Measurements from ENCODE around the gene MROH9.

Gene MROH9

GRCh38 chr1:170935231-170935630 is at the start of gene MROH9:
TSS of gene MROH9 (plus strand) at chr1:170935534. CDS start at chr1:170945557, 10,023 bp downstream.
- TF ChIP-seq GATA3 (IDR thresholded peaks at IDR 0.05; ENCODE audit: low read depth, low read length), result no peak
- TF ChIP-seq GATA2 (IDR thresholded peaks at IDR 0.05; ENCODE audit: low read depth, low read length), result no peak

DNA sequence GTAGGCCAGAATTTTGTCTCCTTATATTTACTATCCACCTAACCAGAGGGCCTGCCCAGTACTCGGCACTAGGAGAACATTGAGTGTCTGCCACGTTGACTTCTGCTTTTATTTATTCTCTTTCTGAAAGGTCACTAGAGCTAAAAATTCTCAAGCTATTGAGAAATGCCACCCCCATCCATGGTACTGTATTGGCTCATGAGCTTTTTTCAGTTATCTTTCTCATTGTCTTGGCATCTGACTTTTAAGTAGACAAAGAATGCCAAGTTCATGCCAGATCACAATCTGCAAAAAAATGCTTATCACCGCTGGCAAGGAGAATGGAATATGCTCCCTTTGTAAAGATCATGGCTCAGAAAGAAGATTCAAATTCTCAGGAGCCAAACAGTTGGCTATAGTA is 49.8 kb upstream of the MROH9 start:
- no peak for TF ChIP-seq GATA2 (IDR thresholded peaks at IDR 0.05; ENCODE audit: low read depth, low read length)
- TF ChIP-seq GATA3 (IDR thresholded peaks at IDR 0.05; ENCODE audit: low read depth, low read length), result no peak

DNA sequence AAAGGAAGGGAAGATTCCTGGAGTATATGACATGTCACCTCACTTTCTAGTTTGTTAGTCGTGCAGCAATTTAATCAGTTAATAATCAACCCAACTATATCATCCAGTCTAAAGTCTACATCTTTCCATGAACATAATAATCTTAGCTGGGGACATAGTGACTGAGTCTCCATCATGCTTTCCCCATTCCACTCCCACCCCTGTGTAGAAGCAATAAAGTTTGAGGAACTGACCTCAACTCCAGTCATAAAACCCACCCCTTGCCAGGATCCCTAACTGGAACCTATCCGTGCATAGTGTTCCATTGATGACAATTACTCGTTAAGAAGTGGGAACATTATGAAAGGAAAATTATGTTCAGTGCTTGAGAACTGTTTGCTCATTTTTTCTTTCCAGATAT is 48.9 kb upstream of the MROH9 start:
- no peak for TF ChIP-seq GATA3 (IDR thresholded peaks at IDR 0.05; ENCODE audit: low read depth, low read length)
- no peak for TF ChIP-seq GATA2 (IDR thresholded peaks at IDR 0.05; ENCODE audit: low read depth, low read length)

- TF ChIP-seq GATA3 (IDR thresholded peaks at IDR 0.05; ENCODE audit: low read depth, low read length) (no peak), GATA2 (IDR thresholded peaks at IDR 0.05; ENCODE audit: low read depth, low read length) (no peak)
These were observed 47.6 kb upstream of the MROH9 start for GRCh38 chr1:170887726-170888125.

DNA sequence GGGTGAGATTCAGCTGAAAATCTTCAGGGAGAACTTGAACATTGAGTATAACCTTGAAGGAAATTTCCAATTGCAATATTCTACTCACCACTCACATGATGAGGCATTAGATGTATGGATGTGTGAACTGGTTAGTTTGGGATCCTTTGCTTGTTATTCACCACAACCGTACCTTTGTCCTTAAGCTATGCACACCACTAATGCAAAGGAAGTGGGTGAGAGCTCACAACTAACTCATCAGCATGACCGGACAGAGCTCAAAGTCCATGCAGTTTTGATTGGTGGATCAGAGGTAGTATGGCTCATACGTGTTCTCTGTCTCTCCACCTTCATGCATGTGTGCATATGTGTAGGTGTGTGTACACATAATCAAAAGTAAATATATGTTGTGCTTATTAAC is 43.5 kb upstream of the MROH9 start:
- no peak for TF ChIP-seq GATA3 (IDR thresholded peaks at IDR 0.05; ENCODE audit: low read depth, low read length)
- no peak for TF ChIP-seq GATA2 (IDR thresholded peaks at IDR 0.05; ENCODE audit: low read depth, low read length)

- TF ChIP-seq GATA3 (IDR thresholded peaks at IDR 0.05; ENCODE audit: low read depth, low read length) (no peak), GATA2 (IDR thresholded peaks at IDR 0.05; ENCODE audit: low read depth, low read length) (no peak)
These were observed 41.6 kb upstream of the MROH9 start for GRCh38 chr1:170893655-170894297.

GRCh38 chr1:170903961-170904360 is 31.4 kb upstream of the MROH9 start:
- TF ChIP-seq GATA2 (IDR thresholded peaks at IDR 0.05; ENCODE audit: low read depth, low read length), result no peak

DNA sequence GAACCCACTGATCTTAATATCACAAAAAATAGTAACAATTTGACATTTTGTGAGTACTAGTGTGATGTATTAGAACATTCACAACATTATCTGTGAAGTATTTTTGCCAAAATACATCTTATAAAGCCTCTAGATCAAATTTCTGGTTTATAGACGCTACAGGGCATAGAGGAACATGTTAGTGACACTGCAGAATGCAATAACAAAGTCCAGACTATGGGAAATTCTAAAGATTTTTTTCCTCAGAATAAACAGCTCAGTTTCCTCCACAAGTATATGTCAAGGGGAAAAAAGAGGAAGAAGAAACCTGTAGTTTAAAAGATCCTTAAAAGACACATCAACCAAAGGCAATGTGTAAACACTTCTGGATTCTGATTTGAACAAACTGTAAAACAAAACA is 26.4 kb upstream of the MROH9 start:
- no peak for TF ChIP-seq GATA2 (IDR thresholded peaks at IDR 0.05; ENCODE audit: low read depth, low read length)
- no peak for TF ChIP-seq GATA3 (IDR thresholded peaks at IDR 0.05; ENCODE audit: low read depth, low read length)

- TF ChIP-seq GATA2 (IDR thresholded peaks at IDR 0.05; ENCODE audit: low read depth, low read length) (no peak), GATA3 (IDR thresholded peaks at IDR 0.05; ENCODE audit: low read depth, low read length) (no peak)
These were observed 25.1 kb upstream of the MROH9 start for GRCh38 chr1:170910273-170910672.

- TF ChIP-seq GATA2 (IDR thresholded peaks at IDR 0.05; ENCODE audit: low read depth, low read length), result no peak
- no peak for TF ChIP-seq GATA3 (IDR thresholded peaks at IDR 0.05; ENCODE audit: low read depth, low read length)
These were observed 18.0 kb upstream of the MROH9 start for GRCh38 chr1:170917373-170917772.

DNA sequence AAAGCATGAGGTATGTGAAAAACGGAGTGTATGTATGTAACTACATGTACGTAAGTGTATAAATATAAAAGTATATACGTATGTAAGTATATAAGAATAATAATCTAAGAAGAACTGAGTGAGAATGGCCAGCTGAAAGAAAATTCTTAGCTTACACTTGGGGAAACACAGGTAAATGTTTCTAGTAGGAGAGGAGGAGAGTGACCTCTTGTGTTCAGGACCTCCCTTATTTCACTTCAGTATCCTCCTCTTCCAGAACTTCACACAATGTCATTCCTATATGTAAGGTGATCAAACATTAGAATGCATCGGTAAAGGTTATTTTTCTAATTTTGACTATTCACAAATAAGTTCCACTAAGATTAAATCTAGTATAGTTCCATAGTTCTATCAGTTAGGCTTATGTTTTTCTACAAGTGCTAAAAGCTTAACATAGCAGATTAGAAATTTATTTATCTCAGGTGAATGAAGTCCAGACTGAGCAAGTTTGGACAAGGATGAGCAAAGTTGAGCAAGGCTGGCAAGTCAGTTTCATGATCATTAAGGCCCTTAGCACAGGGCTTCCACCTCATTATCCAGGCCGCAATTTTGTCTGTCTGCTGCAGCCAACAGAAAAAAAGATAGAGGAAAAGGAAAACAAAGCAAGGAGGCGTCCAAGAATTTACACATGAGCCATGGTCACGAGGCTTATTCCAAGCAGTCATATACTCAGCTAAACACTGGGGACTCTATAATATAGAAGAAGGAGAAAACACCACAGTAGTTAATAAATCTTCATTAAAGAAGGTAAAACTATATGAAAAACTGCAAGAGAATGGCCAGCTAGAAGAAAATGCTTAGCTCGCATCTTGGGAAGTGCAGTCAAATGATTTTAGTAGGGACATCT is 7.1 kb upstream of the MROH9 start:
- TF ChIP-seq GATA3 (IDR thresholded peaks at IDR 0.05; ENCODE audit: low read depth, low read length) (no peak), GATA2 (IDR thresholded peaks at IDR 0.05; ENCODE audit: low read depth, low read length) (no peak)

DNA sequence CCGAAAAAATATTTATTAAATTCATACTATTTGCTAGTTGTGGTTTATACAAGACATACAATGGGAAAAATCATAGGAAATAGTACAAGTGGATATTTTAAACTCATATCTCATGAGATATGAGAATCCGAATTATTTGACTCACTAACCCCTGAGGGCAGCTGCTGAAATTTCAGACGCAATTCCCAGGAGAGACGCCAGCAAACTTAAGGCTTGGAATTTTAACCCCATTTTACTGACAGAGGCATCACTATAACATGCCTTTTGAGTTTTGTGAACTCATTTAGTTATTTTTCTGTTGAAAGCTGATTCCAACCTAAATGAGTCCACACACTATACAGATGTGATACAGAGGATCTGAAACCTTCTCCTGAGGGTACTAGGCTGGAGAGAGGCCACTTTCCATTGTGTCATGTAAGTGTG is 5.9 kb upstream of the MROH9 start:
- TF ChIP-seq GATA3 (IDR thresholded peaks at IDR 0.05; ENCODE audit: low read depth, low read length), result no peak
- TF ChIP-seq GATA2 (IDR thresholded peaks at IDR 0.05; ENCODE audit: low read depth, low read length), result no peak

DNA sequence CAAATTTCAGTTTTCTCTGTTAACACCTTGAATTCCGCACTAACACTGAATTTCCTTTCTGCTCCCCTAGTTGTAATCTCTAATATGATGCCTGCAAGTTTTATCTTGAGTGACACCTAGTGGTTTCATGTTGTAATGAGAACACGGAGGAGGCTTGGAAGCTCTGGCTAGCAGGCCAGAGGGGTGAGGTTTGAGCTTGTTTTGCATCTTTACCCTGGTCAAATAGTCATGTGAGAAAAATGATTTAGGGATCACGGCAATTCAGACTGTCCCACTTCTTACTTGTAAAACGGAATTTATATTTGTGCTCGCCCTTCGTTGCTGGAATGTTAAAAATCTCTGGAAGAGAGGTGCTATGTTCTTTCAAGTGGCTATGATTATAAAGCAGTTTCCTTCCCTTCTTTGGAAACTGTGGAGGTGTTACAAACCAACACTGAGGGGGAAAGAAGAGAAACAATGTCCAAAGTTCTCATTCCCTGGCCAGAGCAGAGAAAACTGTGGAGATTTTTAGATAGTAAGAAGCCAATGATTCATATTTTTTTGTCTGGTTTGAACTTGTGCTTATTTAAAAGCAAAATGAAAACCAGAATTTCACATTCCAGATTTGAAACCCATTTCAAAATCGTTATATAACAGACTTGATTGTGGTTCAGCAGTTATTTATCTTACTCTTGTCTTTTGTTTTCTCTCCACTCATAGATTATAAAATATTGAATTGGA is 5.3 kb upstream of the MROH9 start:
- TF ChIP-seq GATA2 (IDR thresholded peaks at IDR 0.05; ENCODE audit: low read depth, low read length) (no peak), GATA3 (IDR thresholded peaks at IDR 0.05; ENCODE audit: low read depth, low read length) (no peak)

DNA sequence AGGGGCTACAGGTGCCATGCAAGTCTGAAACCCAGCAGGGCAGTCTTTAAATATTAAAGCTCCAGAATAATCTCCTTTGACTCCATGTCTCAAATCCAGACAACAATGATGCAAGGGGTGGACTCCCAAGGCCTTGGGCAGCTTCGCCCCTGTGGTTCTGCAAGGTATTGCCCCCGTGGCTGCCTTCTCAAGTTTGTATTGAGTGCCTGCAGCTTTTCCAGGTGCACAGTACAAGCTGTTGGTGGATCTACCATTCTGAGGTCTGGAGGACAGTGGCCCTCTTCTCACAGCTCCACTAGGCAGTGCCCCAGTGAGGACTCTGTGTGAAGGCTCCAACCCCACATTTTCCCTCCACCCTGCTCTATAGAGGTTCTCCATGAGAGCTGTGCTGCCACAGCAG is 3.7 kb upstream of the MROH9 start:
- TF ChIP-seq GATA2 (IDR thresholded peaks at IDR 0.05; ENCODE audit: low read depth, low read length) (no peak), GATA3 (IDR thresholded peaks at IDR 0.05; ENCODE audit: low read depth, low read length) (no peak)

All from SH-SY5Y (cell line).